HG02852 (cell line): Measurements from ENCODE around the gene LOXHD1.

ENCODE experiments used
- ATAC-seq: cut with Tn5 transposase; IDR thresholded peaks from one replicate; pipeline ENCODE4 v1.9.1; 2021; ENCODE audit warnings: mild to moderate bottlenecking, moderate library complexity; ENCODE audit not compliant: unreplicated experiment

The LOXHD1 gene

DNA sequence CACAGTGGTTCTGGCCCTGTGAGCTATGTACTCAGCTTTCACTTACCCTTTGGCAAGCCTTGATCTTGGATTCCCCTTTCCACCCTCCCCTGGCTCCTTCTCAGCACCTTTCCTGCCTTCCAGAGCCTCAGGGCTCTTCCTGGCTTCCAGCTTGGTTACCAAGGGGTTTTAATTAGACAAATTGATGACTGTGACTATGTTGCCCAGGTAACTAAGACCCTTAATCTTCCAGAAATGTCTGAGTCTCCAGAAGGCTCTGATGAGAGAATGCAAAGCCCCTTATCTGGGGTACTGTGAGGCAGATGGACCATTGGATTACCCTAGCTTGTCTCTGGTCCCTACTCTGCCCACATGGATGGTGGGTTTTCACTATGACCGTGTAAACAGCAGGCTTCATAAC, 174.2 kb downstream of the LOXHD1 start:
- no peak for ATAC-seq

GRCh38 chr18:46481847-46482245, 175.2 kb downstream of the LOXHD1 start:
- no peak for ATAC-seq

DNA sequence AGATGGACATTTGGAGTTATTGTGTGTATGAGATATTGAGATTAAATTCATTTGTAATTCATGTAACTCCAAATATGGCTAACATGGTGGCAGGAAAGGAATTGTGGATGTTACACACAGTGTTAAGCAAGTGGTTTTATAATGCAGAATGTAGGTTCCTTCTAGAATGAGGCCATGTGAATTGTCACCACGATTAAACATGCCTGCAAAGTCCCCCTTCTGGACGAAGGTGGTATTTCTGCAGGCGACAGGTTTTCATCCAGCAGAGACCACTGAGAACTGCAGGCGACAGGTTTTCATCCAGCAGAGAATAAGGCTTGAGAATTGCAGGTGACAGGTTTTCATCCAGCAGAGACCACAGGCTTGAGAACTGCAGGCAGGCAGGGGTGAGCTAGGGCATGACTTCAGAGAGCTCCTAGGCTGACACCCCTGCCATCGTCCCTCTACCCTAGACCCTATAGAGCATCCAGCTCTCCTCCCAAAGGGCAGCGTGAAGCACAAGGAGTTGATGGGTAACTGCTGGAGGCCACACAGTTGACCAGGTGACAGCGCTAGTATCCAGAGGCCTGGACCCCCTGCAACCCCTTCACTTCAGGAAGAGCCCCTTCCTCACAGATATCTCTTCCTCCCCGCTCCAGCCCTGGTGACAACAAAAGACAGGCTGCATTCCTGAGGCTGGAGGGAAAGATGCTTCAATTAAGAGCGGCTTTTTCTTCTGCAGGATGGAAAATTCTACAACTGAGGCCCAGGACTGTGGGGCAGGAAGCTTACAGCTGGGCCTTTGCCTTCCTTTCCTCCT, 175.8 kb downstream of the LOXHD1 start:
- ATAC-seq: no peak

- ATAC-seq: no peak
These were observed 176.8 kb downstream of the LOXHD1 start for GRCh38 chr18:46480226-46480625.

DNA sequence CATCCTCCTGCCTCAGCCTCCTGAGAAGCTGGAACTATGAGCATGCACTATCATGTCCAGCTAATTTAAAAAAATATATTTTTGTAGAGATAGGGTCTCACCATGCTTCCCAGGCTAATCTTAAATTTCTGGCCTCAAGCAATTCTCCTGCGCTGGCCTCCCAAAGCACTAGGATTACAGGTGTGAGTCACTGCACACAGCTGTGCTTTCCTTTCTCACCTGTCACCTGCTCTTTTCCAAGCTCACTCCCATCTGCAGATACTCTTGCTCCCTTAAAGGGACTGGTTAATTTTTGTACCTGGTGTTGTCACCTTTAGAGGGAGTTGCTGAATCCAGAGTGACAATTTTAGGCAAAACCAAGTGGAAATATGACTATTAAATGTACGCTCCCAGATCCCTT, 178.2 kb downstream of the LOXHD1 start:
- ATAC-seq: no peak

DNA sequence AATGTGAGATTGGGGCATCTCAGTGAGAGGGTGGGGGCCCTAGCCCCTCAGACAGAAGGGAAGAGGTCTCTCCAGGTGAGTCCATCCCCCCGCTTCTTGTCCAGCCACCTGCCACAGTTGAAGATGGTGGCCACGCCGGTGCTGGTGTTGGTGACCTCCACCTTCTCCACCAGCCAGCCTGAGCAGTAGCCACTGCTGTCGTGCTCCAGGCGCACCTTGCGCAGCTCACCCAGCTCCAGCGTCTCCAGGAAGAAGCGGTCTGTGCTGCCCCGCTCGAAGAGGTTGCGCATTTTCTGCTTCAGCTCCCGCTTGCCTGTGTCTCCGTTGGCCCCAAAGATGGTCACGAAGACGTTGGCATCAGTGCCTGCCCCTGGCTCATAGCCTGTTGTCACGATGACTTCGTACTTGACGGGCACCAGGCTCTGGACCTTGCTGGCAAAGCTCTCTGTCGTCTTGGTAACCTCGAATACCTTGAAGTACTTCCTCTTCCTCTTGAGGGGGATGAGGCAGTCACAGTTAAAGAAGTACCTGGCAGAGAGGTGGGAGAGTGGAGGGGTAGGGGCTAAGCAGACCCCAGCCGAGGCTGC, 179.5 kb downstream of the LOXHD1 start:
- ATAC-seq: no peak

DNA sequence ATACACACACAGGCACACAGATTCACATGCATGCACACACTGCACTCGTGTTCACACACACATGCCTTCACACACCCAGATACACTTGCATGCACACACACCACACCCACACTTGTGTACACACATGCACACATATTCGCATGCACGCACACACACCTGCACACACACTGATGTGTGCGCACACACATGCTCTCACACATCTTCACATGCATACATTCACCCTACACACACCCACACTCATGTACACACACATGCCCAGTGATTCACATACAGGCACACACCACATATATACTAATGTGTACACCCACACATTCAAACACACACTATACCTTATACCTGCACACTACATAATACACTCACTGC, 181.6 kb downstream of the LOXHD1 start:
- no peak for ATAC-seq

DNA sequence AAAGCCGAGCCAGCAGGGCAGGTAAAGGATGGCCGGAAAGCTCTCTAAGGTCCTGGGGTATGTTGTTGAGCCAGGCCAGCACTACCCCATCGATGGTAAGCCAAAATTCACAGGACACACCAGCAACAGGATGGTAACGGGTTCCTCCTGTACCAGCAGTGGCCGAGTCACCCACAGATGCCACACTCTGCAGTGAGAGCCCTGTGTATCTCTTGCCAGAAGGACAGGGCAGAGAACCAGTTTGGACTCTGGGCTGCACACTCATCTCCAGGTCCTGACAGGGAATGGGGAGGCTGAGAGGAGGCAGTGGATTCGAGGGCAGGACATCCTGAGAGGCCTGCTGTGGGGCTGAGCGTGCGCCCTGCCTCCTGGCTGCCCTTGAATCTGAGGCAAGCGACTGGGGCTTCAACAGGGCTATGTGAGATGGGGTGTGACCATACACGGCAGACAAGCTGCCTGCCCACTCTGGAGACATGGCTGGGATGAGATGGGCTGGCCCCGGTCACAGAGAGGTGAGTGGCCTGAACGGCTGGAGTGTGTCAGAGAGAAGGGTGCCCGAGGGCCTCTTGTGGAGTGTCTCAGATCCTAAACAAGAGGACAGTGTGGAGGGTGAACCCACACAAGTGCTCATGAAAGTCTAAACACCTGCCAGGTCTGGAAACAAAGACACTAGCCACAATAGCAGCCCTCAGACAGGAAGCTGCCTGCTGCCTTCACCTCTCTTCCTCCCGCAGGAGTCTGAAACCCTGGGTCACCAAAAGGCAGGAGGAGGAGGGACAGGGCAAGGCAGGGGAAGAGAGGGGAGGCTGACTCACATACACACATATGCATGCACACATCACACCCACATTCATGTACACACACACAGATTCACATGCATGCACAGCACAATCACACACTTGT, 182.3 kb downstream of the LOXHD1 start:
- ATAC-seq: no peak

DNA sequence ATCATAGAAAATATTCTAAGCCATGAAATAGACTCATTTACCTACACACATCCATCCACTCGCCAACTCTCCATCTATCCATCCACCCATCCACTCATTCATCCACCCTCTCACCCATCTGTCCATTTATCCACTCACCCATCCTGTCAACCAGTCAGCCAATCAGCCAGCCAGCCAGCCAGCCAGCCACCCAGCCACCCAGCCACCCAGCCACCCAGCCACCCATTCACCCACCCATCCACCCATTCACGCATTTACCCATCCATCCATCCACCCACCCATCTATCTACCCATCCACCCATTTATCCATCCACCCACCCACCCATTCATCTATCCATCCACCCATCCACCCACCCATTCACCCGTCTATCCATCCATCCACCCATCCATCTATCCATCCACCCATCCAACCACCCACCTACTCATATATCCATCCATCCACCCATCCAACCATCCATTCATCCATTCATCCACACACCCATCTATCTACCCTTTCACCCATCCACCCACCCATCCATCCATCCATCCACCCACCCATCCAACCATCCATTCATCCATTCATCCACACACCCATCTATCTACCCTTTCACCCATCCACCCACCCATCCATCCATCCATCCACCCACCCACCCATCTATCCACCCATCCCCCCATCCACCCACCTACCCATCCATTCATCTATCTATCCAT, 185.1 kb downstream of the LOXHD1 start:
- no peak for ATAC-seq

- no peak for ATAC-seq
These were observed 186.3 kb downstream of the LOXHD1 start for GRCh38 chr18:46470714-46471113.

- no peak for ATAC-seq
These were observed 187.7 kb downstream of the LOXHD1 start for GRCh38 chr18:46469186-46469915.

GRCh38 chr18:46468426-46469180, 188.4 kb downstream of the LOXHD1 start:
- no peak for ATAC-seq

DNA sequence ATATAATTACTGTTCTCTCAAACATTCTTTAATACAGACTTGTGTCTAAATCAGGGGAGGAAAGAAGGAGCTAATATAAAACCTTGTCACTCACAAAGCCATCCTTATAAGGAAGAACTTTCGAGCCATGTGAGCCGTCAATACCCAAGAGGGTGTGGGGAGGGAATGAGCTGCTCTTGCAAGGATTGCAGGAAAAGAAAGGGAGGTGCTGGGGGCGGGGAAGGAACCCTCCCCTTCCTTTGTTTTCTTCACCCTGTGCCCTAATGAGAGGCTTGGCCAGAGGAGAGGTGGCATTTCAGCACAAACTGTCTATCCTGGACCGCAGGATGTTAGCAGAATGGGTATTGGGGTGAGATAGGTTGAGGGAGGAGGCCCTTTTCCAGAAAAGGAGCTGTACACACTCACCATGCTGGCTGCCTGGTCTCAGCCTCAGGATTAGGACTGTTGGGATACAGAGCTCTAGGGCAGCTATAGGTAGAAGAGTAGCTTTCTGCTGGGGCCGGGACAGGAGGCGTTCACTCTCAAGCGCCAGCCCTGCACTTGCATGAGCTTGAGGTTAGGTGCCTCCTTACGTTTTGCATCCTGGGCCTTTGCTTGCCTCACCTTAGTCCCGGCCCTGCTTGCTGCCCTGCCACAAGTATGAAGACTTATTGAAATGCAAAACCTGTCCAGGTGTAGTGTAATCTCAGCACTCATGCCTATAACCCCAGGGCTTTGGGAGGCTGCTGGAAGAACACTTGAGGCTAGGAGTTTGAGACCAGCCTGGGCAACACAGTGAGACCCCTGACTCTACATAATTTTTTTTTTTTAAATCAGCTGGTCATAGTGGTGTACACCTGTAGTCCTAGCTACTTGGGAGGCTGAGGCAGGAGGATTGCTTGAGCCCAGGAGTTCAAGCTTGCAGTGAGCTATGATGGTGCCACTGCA, 190.5 kb downstream of the LOXHD1 start:
- ATAC-seq: no peak

GRCh38 chr18:46464926-46465655, 191.9 kb downstream of the LOXHD1 start:
- no peak for ATAC-seq

GRCh38 chr18:46462523-46462922, 194.5 kb downstream of the LOXHD1 start:
- no peak for ATAC-seq

DNA sequence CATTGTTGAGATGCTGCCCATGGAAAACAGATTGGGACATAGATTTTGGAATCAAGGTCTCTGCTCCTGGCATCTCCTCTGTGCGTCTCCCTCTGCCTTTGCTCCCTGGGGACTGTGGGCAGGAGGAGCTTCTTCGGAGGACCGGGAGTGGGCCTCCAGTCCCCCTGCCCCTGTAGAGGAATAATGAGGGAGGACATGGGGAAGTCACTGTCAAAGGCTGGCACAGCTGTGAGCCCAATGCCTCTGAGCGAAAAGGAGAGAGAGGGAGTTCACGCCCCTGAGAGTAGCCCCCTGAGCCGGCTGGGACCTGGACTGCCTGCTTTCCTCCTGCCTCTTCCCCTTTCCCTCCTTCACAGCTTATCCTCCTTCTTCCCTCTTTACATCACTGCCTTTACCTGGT, 195.0 kb downstream of the LOXHD1 start:
- no peak for ATAC-seq

- no peak for ATAC-seq
These were observed 196.3 kb downstream of the LOXHD1 start for GRCh38 chr18:46460754-46461153.
